GM12878 (cell line): Measurements from ENCODE around the gene EEF2KMT.
"Not testable (repeated sequence)": the region's sequence is repeated elsewhere in the genome, so short reads cannot be mapped to it uniquely, and the experiment has no call there.

ENCODE experiments used
- CBX5 ChIP-seq: sonication (generic); IDR thresholded peaks from 2 replicates; pipeline ENCODE4 v1.6.1; 2016; ENCODE audit warnings: low read depth, moderate library complexity, mild to moderate bottlenecking, inconsistent platforms
- CHD2 ChIP-seq: IDR thresholded peaks from 2 replicates; pipeline ENCODE4 v1.6.1; 2011; ENCODE audit warnings: low read depth, low read length, improper control_type of control experiment, borderline replicate concordance
- NR2F1 ChIP-seq: fragments of 450-650 bp; conservative IDR thresholded peaks from 2 replicates; pipeline ENCODE4 v1.6.1; 2017; ENCODE audit warnings: mild to moderate bottlenecking
- POLR2A ChIP-seq: IDR thresholded peaks from 2 replicates; pipeline ENCODE4 v1.6.1; 2011; ENCODE audit warnings: low read depth, mild to moderate bottlenecking, low read length
- POLR2AphosphoS5 ChIP-seq: IDR thresholded peaks from 2 replicates; pipeline ENCODE4 v1.6.1; 2011; ENCODE audit warnings: mild to moderate bottlenecking, low read length, inconsistent platforms
- ZNF24 ChIP-seq: fragments of 450-650 bp; IDR thresholded peaks from 2 replicates; pipeline ENCODE4 v1.6.1; 2017; ENCODE audit warnings: antibody characterized with exemption, mild to moderate bottlenecking
- ZNF274 ChIP-seq: IDR thresholded peaks from one replicate; pipeline ENCODE4 v1.8.0; 2011; ENCODE audit not compliant: insufficient read length, insufficient read depth
- TF ChIP-seq, protein P1 (sequence below), 3 experiments: IDR thresholded peaks in 2 of 3; conservative IDR thresholded peaks in 1 of 3; 2 replicates each; pipeline ENCODE4 v1.5.1; 2011; ENCODE audit warnings: low read depth in 3 of 3, low read length in 3 of 3, mild to moderate bottlenecking in 3 of 3, control low read depth in 2 of 3, moderate library complexity in 2 of 3, inconsistent platforms in 1 of 3, mixed read lengths in 1 of 3; ENCODE audit not compliant: control insufficient read depth in 2 of 3, insufficient read depth in 1 of 3; ENCODE audit errors: extremely low read depth in 1 of 3
- TF ChIP-seq, protein P2 (sequence below): fragments of 450-650 bp; IDR thresholded peaks from 2 replicates; pipeline ENCODE4 v1.6.1; 2018; ENCODE audit warnings: borderline replicate concordance, mild to moderate bottlenecking; ENCODE audit not compliant: partially characterized antibody

DNA sequence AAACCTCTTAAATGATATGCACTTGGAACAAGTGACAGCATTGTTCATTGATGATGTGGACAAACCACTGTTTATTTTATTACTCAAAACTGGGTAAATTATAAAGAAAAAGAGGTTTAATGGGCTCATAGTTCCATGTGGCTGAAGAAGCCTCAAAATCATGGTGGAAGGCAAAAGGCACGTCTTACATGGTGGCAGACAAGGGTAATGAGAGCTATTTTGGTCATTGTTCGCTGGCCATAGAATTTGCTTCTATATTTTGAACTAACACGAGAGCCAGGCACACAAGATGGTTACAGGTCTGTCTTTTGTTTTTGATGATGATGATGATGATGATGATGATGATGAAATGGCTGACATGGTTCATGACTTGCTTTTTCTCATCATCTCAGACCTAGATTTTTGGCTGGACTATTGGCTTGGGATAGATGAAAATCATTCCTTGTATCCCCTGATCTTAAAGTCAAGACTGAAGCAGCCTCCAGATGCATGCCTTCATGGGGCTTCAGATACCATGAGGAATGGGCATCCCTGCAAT lies 33.9 kb upstream of the EEF2KMT start:
- not testable (repeated sequence) for TF ChIP-seq NR2F1, POLR2AphosphoS5, CHD2, ZNF274, POLR2A, ZNF24, CBX5
- TF ChIP-seq, protein P1, sequence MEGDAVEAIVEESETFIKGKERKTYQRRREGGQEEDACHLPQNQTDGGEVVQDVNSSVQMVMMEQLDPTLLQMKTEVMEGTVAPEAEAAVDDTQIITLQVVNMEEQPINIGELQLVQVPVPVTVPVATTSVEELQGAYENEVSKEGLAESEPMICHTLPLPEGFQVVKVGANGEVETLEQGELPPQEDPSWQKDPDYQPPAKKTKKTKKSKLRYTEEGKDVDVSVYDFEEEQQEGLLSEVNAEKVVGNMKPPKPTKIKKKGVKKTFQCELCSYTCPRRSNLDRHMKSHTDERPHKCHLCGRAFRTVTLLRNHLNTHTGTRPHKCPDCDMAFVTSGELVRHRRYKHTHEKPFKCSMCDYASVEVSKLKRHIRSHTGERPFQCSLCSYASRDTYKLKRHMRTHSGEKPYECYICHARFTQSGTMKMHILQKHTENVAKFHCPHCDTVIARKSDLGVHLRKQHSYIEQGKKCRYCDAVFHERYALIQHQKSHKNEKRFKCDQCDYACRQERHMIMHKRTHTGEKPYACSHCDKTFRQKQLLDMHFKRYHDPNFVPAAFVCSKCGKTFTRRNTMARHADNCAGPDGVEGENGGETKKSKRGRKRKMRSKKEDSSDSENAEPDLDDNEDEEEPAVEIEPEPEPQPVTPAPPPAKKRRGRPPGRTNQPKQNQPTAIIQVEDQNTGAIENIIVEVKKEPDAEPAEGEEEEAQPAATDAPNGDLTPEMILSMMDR (IDR thresholded peaks at IDR 0.05 in 2 of 3, conservative IDR thresholded peaks at IDR 0.05 in 1 of 3; ENCODE audit: control insufficient read depth in 2 of 3, extremely low read depth in 1 of 3, insufficient read depth in 1 of 3, low read depth in 3 of 3, low read length in 3 of 3), result not testable (repeated sequence)
- TF ChIP-seq, protein P2, sequence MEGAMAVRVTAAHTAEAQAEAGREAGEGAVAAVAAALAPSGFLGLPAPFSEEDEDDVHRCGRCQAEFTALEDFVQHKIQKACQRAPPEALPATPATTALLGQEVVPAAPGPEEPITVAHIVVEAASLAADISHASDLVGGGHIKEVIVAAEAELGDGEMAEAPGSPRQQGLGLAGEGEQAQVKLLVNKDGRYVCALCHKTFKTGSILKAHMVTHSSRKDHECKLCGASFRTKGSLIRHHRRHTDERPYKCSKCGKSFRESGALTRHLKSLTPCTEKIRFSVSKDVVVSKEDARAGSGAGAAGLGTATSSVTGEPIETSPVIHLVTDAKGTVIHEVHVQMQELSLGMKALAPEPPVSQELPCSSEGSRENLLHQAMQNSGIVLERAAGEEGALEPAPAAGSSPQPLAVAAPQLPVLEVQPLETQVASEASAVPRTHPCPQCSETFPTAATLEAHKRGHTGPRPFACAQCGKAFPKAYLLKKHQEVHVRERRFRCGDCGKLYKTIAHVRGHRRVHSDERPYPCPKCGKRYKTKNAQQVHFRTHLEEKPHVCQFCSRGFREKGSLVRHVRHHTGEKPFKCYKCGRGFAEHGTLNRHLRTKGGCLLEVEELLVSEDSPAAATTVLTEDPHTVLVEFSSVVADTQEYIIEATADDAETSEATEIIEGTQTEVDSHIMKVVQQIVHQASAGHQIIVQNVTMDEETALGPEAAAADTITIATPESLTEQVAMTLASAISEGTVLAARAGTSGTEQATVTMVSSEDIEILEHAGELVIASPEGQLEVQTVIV, result not testable (repeated sequence)
